AG04449 (cell line): ENCODE results near the gene DCDC2C.

Source experiments
- CTCF ChIA-PET: fragments of 350-600 bp; formaldehyde crosslinking; extraction: SDS; loops from one replicate; lab custom pipeline; 2021; ENCODE audit warnings: antibody characterized with exemption; lab: Yijun Ruan, JAX
- POLR2A ChIA-PET: fragments of 400-600, 350-600 bp; formaldehyde crosslinking; extraction: SDS; loops from one replicate; lab custom pipeline; 2020; ENCODE audit warnings: antibody characterized with exemption, inconsistent platforms; lab: Yijun Ruan, JAX
- DNase-seq: peaks from one replicate; pipeline ENCODE4 v3.0.0-alpha.2; 2010; ENCODE audit warnings: low read depth, low spot score
- H3K4me3 ChIP-seq: 2 replicates; pipeline ENCODE4 v1.5.1; 2011; ENCODE audit warnings: low read depth, mild to moderate bottlenecking, control low read depth, low read length
- CTCF ChIP-seq: IDR thresholded peaks from one replicate; pipeline ENCODE4 v1.5.1; 2011; ENCODE audit warnings: mild to moderate bottlenecking, moderate library complexity, low read length, control low read depth, inconsistent platforms; ENCODE audit not compliant: insufficient read depth; ENCODE audit errors: missing control alignments

The DCDC2C gene

GRCh38 chr2:3718679-3719078, 15.3 kb downstream of the DCDC2C start:
- no peak for TF ChIP-seq CTCF
- ChIA-PET POLR2A (no interaction called here), CTCF (interaction anchor here (1.2 kb wide), 1 partner anchor 9 kb away, joined by 4 read pairs; no protein-coding TSS in a partner anchor)
- no peak overlapping the region for H3K4me3 ChIP-seq
- DNase-seq = no peak

GRCh38 chr2:3725002-3725401, 21.6 kb downstream of the DCDC2C start:
- CTCF ChIA-PET = no interaction called here
- no peak for DNase-seq
- POLR2A ChIA-PET = no interaction called here
- no peak for TF ChIP-seq CTCF
- H3K4me3 ChIP-seq = no peak overlapping the region

GRCh38 chr2:3725458-3726250, 22.3 kb downstream of the DCDC2C start:
- POLR2A ChIA-PET = no interaction called here
- H3K4me3 ChIP-seq = no peak overlapping the region
- no peak for DNase-seq
- no peak for TF ChIP-seq CTCF
- CTCF ChIA-PET = interaction anchor here (6.5 kb wide), 1 partner anchor 102 kb away, joined by 88 read pairs; no protein-coding TSS in a partner anchor

GRCh38 chr2:3726511-3726910, 23.1 kb downstream of the DCDC2C start:
- POLR2A ChIA-PET = no interaction called here
- no peak overlapping the region for H3K4me3 ChIP-seq
- TF ChIP-seq CTCF = no peak
- no peak for DNase-seq
- CTCF ChIA-PET = interaction anchor here (1.4 to 6.5 kb wide), 2 partner anchors 82 to 101 kb away, joined by 3 to 88 read pairs; no protein-coding TSS in a partner anchor

- H3K4me3 ChIP-seq = no peak overlapping the region
- TF ChIP-seq CTCF = no peak
- ChIA-PET CTCF (interaction anchor here (0.7 to 6.5 kb wide), 16 partner anchors 9 to 1965 kb away, joined by 3 to 88 read pairs (median 4); partner anchors contain the start of gene SOX11), POLR2A (no interaction called here)
- DNase-seq = no peak
Observed at GRCh38 chr2:3727397-3728045, 24.1 kb downstream of the DCDC2C start.
